GM18870 (cell line): ENCODE data around the gene MYO16.
"Not testable (repeated sequence)": the region's sequence is repeated elsewhere in the genome, so short reads cannot be mapped to it uniquely, and the experiment has no call there.

Experiments
- ATAC-seq: cut with Tn5 transposase; IDR thresholded peaks from one replicate; pipeline ENCODE4 v1.9.1; 2021; ENCODE audit warnings: moderate library complexity; ENCODE audit not compliant: unreplicated experiment

The MYO16 gene

DNA sequence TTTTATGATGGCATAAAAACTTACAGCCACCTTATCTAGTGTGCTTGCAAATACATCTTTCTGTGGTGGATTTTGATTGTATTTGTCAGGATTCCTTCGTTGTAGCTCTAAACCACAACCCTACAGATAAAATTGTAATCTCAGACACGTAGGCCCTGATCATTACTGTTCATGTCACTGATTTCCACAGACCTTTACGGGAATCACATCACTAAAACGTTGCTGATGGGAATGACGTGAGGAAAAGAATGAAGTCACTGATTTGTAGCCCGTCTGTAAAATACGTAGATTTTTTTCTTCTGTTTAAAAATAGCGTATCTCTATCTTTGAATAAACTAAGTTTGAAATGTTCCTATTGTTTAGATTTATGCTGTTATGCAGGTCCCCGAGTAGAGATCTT is 399.2 kb downstream of the MYO16 start:
- no peak for ATAC-seq

GRCh38 chr13:109033090-109033489 is 403.7 kb downstream of the MYO16 start:
- ATAC-seq, result no peak

DNA sequence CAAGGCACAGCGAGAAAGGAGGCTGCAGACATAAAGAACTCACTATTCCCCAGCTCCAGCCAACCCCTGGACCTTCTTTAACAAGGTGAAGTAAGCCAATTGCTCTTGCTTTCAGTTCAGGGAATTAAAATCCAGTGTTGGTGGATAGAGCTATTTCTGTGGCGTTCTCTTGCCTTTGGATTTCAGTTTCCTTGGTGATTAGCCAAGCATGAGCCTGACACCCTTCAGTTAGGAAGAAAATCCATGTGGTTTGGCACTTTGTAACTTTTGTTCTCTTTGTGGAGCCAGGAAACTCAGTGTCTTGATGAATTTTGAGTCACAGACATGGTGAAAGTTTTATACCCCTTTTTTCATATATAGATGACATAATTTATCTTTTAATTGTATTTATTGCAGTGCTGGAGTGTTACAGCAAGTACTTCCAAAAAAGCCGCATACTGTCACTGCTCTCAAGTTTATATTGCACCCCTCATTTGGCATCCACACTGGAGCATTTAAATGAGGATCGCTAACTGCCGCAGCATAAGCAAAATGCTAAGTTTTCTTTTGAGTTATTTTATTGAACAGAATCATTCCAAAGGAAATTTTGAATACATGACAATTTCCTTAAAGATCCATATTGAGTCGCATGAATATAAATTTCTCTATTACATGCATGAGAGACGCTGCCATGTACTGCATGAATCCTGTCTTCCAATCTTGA is 406.8 kb downstream of the MYO16 start:
- no peak for ATAC-seq

- ATAC-seq, result no peak
Measured at GRCh38 chr13:109043636-109044035, 414.2 kb downstream of the MYO16 start.

DNA sequence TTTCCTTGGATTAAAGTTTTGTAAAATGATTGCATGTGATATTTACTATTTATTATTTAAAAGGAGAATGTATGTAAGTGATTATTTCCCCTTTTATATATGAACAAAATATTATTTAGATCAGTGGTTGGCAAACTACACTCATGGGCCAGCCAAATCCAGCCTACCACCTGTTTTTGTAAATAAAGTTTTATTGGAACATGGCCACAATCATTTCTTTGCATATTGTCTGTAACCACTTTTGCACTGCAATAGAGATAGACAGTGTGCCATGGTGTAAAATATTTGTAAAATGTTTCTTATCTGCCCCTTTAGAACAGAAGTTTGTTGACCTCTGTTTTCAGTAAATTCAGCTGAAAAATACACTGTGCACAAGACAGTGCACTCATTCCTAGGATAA is 426.4 kb downstream of the MYO16 start:
- ATAC-seq, result no peak

- no peak for ATAC-seq
Measured at GRCh38 chr13:109058087-109058486, 428.7 kb downstream of the MYO16 start.

DNA sequence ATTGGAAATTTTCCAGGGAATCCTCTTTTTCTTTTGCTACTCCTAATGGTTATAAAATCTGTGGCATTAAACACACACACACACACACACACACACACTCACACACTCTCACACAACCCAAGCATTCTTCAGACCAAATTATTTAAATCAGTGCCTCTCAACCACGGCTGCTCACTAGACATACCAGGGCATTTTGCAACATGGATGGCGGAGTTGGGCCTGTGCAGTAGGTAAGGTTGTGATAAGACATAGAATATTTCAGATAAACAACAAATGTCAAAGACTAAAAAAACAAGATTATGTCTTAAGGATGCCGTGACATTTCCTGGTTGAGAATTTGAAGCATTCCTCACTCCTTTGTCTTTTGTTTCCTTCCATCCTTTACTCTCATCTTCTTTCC is 443.1 kb downstream of the MYO16 start:
- ATAC-seq, result no peak

DNA sequence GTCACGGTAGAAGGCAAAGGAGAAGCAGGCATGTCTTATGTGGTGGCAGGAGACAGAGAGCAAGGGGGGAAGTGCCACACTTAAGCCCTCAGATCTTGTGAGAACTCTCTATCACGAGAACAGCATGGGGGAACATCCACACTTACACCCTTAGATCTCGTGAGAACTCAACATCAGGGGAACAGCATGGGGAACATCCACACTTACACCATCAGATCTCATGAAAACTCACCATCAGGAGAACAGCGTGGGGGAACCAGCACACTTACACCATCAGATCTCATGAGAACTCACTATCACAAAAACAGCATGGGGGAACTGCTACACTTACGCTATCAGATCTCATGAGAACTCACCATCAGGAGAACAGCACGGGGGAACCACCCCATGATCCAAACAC is 445.0 kb downstream of the MYO16 start:
- ATAC-seq, result no peak

- no peak for ATAC-seq
Measured at GRCh38 chr13:109074853-109075252, 445.4 kb downstream of the MYO16 start.

DNA sequence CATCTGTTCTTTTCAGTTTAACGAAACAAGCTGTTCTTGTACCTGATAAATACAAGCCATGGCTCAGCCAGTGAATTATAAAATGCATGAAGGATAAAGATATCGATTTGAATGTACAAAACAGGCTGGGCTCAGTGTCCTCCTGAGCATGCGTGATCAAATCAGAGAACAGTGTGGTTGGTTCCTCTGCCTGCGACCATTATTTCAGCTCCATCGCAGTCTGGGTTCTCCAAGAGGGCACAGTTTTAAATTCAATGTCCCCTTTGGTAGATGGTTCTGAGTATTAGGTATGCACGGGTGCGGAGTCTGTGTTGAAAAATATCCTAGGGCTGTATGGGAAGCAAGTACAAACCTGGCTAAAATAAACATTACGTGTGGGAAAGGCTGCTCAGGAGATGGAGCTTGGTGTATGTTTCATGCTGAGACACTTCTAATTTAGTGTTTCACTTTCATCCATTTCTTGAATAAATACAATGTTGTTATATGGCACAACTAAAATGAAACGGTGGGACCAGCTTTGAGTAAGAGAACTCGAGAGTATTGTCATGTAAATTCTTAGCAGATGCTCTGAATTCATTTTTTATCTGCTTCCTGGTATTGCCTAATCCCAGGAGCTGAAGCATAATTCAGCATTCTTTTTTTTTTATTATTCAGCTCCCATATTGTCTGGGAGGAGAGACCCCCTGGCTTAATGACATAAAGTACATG is 458.7 kb downstream of the MYO16 start:
- no peak for ATAC-seq

DNA sequence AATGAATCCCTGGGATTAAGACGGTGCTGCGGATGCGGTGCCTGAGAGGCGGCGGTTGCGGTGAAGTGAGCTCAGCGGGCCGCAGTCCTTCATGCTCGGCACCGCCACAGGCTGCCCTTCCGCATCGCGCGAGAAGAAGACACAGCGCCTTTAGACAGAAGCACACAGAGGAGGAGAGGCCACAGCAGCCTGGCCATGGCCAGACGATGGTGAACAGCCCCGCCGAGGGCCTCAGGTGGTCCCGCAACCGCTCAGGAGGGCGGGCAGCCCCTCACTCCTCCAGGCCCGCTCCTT is 459.2 kb downstream of the MYO16 start:
- no peak for ATAC-seq

- no peak for ATAC-seq
Measured at GRCh38 chr13:109090796-109091195, 461.4 kb downstream of the MYO16 start.

GRCh38 chr13:109091249-109091648 is 461.8 kb downstream of the MYO16 start:
- no peak for ATAC-seq

- ATAC-seq, result not testable (repeated sequence)
Measured at GRCh38 chr13:109092186-109092585, 462.8 kb downstream of the MYO16 start.

- no peak for ATAC-seq
Measured at GRCh38 chr13:109093998-109094397, 464.6 kb downstream of the MYO16 start.

DNA sequence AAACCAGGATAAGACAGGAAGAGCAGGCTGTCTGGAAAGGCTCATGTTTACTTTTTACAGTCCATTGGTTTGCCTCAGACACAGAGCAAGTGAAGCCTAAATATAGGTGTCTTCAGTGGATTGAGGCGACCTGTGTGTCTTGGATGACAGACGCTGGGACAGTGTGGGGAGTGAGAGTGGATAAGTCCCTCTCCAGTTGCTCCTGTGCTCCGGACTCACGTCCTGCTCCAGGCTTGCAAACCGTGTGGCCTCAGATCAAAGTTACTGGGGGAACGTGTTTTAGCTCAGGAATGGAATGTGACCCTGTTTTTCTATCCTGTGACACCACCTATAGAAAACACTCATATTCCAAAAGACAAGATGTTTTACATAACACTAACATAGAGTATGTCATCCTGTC is 465.7 kb downstream of the MYO16 start:
- no peak for ATAC-seq

DNA sequence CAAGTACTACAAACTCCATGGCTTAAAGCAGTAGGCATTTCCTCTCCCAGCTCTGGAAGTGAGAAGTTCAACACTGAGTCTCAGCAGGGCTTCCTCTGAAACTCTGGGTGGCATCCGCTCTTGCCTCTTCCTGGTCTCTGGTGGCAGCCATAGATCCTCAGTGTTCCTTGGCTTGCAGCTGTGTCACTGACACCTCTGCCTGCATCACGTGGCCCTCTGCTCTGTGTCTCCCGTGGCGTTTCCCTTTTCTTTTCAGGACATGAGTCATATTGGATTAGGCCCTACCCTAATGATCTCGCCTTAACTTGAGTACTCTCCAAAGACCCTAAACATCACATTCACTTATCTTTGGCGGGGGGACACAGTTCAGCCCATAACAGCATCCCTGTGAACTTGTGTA is 466.7 kb downstream of the MYO16 start:
- ATAC-seq, result no peak

DNA sequence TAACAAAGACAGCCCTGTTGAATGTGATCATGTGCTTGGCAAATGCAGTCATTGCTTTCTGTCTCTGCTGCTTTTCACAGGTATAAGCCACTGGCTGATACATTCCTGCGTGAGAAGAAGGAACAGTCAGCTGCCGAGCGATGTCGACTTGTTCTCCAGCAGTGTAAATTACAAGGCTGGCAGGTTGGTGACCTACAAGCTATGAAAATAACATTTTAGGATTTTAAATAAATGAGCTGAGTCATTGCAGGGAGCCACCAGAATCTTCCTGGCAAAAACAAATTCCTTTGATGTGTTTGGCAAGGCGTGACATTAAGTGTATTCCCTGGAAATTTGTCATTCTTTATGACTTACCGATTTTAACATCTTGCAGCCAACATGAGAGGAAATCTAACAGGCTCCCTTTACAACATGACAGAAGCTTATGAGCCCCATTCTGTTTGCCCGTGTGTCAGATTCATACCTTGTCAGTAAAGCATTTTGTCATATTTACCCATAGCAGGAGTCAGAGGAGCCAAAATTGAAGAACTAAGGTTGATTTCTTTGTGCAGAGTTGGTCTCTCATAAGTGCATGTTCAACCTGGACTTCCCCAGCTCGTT is 471.4 kb downstream of the MYO16 start:
- ATAC-seq, result no peak

DNA sequence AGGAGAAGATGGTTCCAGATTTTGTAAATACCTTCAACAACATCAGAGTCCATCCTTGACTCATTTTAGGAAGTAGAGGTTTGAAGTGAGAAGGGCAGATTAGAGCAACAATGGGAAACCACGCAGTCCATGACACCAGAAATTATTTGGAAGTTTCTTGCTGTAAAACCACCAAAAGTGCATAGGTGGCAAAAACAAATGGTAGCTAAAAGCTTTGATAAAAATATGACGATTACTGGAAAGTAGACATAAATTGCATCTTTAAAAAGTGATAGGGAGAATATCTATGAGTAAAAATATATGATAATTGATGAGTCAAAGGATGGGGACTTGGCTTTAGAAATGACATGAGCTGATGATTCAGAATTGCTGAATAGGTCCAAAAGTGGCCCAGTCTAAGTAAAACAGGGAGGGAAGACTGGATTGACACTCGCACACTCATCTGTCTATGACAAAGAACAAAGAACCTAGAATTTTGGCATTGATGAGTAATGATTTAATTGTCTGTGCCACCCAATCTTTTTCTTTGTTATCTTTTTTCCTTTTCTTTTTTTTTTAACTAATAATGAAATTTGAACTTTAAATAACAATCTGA is 472.2 kb downstream of the MYO16 start:
- no peak for ATAC-seq

- ATAC-seq, result no peak
Measured at GRCh38 chr13:109105899-109106298, 476.5 kb downstream of the MYO16 start.

- ATAC-seq, result no peak
Measured at GRCh38 chr13:109110159-109110558, 480.7 kb downstream of the MYO16 start.

- ATAC-seq, result no peak
Measured at GRCh38 chr13:109111141-109111540, 481.7 kb downstream of the MYO16 start.
